Calu3 (cell line): ENCODE data around the gene EVL. TPM values are rescaled to one million over a fixed set of nuclear protein-coding genes. Genes with fewer than 3 reads are reported as not detected.

Experiments
- BruUV-seq: library from RNA; stranded (reverse); fragments of 400-500 nt; replicated peaks from 2 replicates; lab custom pipeline; 2021; lab: Mats Ljungman, UMichigan
- CTCF ChIA-PET: fragments of 300-600 bp; sonication (Branson Sonifier 250); formaldehyde crosslinking; loops from one replicate; lab custom pipeline; 2022; ENCODE audit warnings: antibody characterized with exemption; lab: Charles Lee
- DNase-seq: peaks from one replicate; pipeline ENCODE4 v3.0.0; 2022
- H3K27ac Mint-ChIP-seq: one replicate; pipeline ENCODE4 v1.8.0; 2022; ENCODE audit warnings: mixed read lengths; ENCODE audit not compliant: unreplicated experiment
- H3K27me3 Mint-ChIP-seq: one replicate; pipeline ENCODE4 v1.8.0; 2022; ENCODE audit warnings: mixed read lengths; ENCODE audit not compliant: unreplicated experiment
- H3K36me3 Mint-ChIP-seq: one replicate; pipeline ENCODE4 v1.8.0; 2022; ENCODE audit warnings: mild to moderate bottlenecking, moderate library complexity, mixed read lengths; ENCODE audit not compliant: insufficient read depth, unreplicated experiment
- H3K4me1 Mint-ChIP-seq: one replicate; pipeline ENCODE4 v1.8.0; 2022; ENCODE audit warnings: mild to moderate bottlenecking, low read depth, mixed read lengths; ENCODE audit not compliant: unreplicated experiment
- H3K4me3 Mint-ChIP-seq: one replicate; pipeline ENCODE4 v1.8.0; 2022; ENCODE audit warnings: mild to moderate bottlenecking, low read depth, moderate library complexity, mixed read lengths; ENCODE audit not compliant: unreplicated experiment
- H3K9me3 Mint-ChIP-seq: one replicate; pipeline ENCODE4 v1.8.0; 2022; ENCODE audit warnings: low read depth, mixed read lengths; ENCODE audit not compliant: unreplicated experiment
- intact Hi-C: fragments of 100-400 bp; cut with micrococcal nuclease; formaldehyde crosslinking; loops from one replicate; pipeline ENCODE4 v1.10.0; 2022; ENCODE audit not compliant: unreplicated experiment
- total RNA-seq: library from RNA; stranded (reverse); gene quantifications from 2 replicates; pipeline ENCODE4 v1.2.3, GENCODE V29; 2022
- TF ChIP-seq, protein P1 (sequence below): fragments of 200-600 bp; IDR thresholded peaks from one replicate; pipeline ENCODE4 v1.8.0; 2022; ENCODE audit warnings: antibody characterized with exemption; ENCODE audit not compliant: unreplicated experiment

Gene EVL
- total RNA-seq, 1 experiment from 2014 or later, result 33.5 TPM

DNA sequence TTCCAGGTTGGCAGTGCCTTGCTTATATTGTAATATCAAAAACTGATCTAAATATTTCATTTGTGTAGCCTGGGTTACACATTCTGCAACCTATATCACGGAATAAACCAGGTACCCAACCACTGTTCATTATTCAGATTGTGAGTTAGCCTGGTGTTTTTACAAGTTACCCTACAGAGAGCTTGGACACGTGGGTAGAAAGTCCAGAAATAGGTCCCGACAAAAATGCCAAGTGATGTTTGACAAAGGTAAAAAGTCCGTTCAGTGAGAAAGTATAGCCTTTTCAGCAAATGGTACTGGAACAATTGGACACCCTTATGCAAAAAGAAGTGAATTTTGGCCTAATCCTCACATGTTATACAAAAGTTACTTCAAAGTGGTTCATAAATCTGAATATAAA lies 17.6 kb upstream of the EVL start:
- Mint-ChIP-seq H3K4me1 (no peaks in the 10 kb centered on the region), H3K27ac (no peak overlapping the region), H3K4me3 (no peak overlapping the region), H3K36me3 (no peaks in the 10 kb centered on the region), H3K27me3 (no peaks in the 10 kb centered on the region), H3K9me3 (no peaks in the 10 kb centered on the region)
- no peak for DNase-seq
- intact Hi-C loops, result no loop called here
- BruUV-seq, result no TSS peak
- CTCF ChIA-PET, result no interaction called here
- TF ChIP-seq, protein P1, sequence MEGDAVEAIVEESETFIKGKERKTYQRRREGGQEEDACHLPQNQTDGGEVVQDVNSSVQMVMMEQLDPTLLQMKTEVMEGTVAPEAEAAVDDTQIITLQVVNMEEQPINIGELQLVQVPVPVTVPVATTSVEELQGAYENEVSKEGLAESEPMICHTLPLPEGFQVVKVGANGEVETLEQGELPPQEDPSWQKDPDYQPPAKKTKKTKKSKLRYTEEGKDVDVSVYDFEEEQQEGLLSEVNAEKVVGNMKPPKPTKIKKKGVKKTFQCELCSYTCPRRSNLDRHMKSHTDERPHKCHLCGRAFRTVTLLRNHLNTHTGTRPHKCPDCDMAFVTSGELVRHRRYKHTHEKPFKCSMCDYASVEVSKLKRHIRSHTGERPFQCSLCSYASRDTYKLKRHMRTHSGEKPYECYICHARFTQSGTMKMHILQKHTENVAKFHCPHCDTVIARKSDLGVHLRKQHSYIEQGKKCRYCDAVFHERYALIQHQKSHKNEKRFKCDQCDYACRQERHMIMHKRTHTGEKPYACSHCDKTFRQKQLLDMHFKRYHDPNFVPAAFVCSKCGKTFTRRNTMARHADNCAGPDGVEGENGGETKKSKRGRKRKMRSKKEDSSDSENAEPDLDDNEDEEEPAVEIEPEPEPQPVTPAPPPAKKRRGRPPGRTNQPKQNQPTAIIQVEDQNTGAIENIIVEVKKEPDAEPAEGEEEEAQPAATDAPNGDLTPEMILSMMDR, result no peak

DNA sequence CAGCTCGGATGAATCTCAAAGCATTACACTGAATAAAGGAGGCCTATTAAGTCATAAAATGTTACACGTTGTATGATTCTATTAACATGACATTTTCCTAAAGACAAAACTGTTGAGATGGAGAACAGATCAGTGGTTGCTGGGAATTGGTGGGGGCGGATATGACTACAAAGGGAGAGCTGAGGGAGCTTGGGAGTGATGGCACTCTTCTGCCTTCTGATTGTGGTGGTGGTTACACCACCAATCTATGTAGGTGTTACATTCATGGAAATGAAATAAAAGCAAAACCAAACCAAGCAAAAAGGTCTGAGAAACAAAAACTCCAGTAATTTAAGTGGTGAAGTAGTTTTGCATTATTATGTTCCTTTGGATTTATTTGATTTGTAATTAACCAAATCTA lies 16.4 kb upstream of the EVL start:
- CTCF ChIA-PET, result no interaction called here
- Mint-ChIP-seq H3K36me3 (no peaks in the 10 kb centered on the region), H3K4me3 (no peak overlapping the region), H3K27ac (no peak overlapping the region), H3K4me1 (no peaks in the 10 kb centered on the region), H3K9me3 (no peaks in the 10 kb centered on the region), H3K27me3 (no peaks in the 10 kb centered on the region)
- TF ChIP-seq, protein P1, result no peak
- no TSS peak for BruUV-seq
- intact Hi-C loops, result no loop called here
- no peak for DNase-seq

DNA sequence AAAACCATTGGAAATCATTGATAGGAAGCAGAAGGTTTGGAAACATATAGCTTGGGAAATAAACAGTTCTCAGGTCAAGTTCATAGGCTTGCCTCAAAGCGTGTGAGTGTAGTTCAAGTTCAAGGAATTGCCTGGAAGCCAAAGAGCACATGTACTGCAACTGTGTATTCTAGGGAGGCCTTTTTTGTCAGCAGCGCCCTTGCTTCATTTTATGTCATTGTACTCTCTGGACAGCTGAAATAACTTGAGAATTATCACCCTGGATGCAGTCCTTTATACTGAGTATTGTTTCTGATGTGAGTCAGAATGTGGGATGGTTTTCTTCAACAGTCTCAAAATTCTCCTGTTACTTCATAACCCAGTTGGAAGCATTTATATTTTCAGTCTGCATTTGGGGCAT lies 16.0 kb upstream of the EVL start:
- Mint-ChIP-seq H3K36me3 (no peaks in the 10 kb centered on the region), H3K4me3 (no peak overlapping the region), H3K4me1 (no peaks in the 10 kb centered on the region), H3K27me3 (no peaks in the 10 kb centered on the region), H3K9me3 (no peaks in the 10 kb centered on the region), H3K27ac (no peak overlapping the region)
- TF ChIP-seq, protein P1, result no peak
- DNase-seq, result no peak
- no TSS peak for BruUV-seq
- intact Hi-C loops, result no loop called here
- CTCF ChIA-PET, result no interaction called here

DNA sequence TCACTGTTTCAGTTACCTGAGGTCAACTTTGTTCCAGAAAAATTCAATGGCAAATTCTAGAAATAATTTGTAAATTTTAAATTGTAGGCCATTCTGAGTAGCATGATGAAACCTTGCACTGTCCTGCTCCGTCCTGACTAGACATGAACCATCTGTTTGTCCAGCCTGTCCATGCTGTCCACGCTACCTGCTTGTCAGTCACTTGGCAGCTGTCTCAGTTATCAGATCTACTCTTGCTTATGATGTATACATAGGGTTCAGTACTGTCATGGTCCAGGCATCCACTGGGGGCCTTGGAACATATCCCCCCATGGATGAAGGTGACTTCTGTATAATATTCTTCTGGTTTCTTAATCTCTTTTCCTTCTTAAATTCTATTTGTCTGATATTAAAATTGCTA lies 14.1 kb upstream of the EVL start:
- no peaks in the 10 kb centered on the region for H3K27me3 Mint-ChIP-seq
- BruUV-seq, result no TSS peak
- no peak for DNase-seq
- CTCF ChIA-PET, result interaction anchor here (0.7 to 0.8 kb wide), 2 partner anchors 22 to 174 kb away, joined by 3 read pairs; no protein-coding TSS in a partner anchor
- no peaks in the 10 kb centered on the region for H3K9me3 Mint-ChIP-seq
- no peaks in the 10 kb centered on the region for H3K36me3 Mint-ChIP-seq
- no peak overlapping the region for H3K27ac Mint-ChIP-seq
- H3K4me1 Mint-ChIP-seq, result no peaks in the 10 kb centered on the region
- intact Hi-C loops, result no loop called here
- TF ChIP-seq, protein P1, result no peak
- H3K4me3 Mint-ChIP-seq, result no peak overlapping the region
